NT2/D1 (cell line): ENCODE results near the gene CLIP2.
A peak's percentile ranks its signal among the peaks of the same experiment; 100 is the strongest.

Experiments used
- DNase-seq: peaks from one replicate; pipeline ENCODE4 v3.0.0-alpha.2; 2011; ENCODE audit warnings: low read depth, low spot score
- H3K27me3 ChIP-seq: 2 replicates; pipeline ENCODE4 v1.6.0; 2011; ENCODE audit warnings: mild to moderate bottlenecking; ENCODE audit not compliant: insufficient read length, insufficient read depth
- H3K36me3 ChIP-seq: 2 replicates; pipeline ENCODE4 v1.6.1; 2011; ENCODE audit warnings: mild to moderate bottlenecking, low read length, mixed read lengths; ENCODE audit not compliant: insufficient read depth, insufficient read length
- H3K4me1 ChIP-seq: 2 replicates; pipeline ENCODE4 v1.5.1; 2011; ENCODE audit not compliant: insufficient read depth, insufficient read length
- H3K4me3 ChIP-seq: 2 replicates; pipeline ENCODE4 v1.5.1; 2011; ENCODE audit warnings: low read depth; ENCODE audit not compliant: insufficient read length
- H3K9ac ChIP-seq: 2 replicates; pipeline ENCODE4 v1.6.0; 2011; ENCODE audit warnings: low read depth; ENCODE audit not compliant: insufficient read length
- H3K9me3 ChIP-seq: 2 replicates; pipeline ENCODE4 v1.5.1; 2011; ENCODE audit warnings: mild to moderate bottlenecking, low read length; ENCODE audit not compliant: insufficient read depth
- SUZ12 ChIP-seq: IDR thresholded peaks from 2 replicates; pipeline ENCODE4 v1.6.1; 2011; ENCODE audit not compliant: insufficient read length, insufficient read depth; ENCODE audit errors: extremely low read depth
- YY1 ChIP-seq: IDR thresholded peaks from 2 replicates; pipeline ENCODE4 v1.6.1; 2011; ENCODE audit not compliant: insufficient read length, insufficient read depth
- ZNF274 ChIP-seq: IDR thresholded peaks from 2 replicates; pipeline ENCODE4 v1.6.1; 2011; ENCODE audit warnings: mild to moderate bottlenecking, low read depth, low read length

Gene CLIP2

DNA sequence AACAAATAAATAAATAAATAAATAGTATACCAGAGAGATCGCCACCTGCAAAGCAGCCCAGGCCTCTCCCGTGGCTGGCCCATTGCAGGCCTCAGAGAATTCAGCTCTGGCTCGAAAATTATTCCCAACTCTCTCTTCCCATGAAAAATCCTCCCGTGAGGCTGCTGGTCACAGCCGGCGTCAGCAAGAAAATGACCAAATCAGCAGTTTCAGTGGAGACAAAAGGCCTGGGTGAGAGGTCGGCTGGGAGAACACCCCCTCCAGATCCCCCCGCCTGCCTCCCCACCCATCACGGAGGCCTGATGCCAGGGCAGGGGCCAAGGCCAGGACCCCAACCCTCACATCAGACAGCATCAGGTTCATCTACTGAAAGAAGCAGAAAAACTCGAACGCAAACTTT, 3.1 kb upstream of the CLIP2 start:
- H3K36me3 ChIP-seq = peaks cover 1% of the 10 kb centered on the region
- peaks cover 35% of the 10 kb centered on the region for H3K27me3 ChIP-seq
- H3K9ac ChIP-seq = no peak overlapping the region
- H3K9me3 ChIP-seq = no peaks in the 10 kb centered on the region
- H3K4me3 ChIP-seq = no peak overlapping the region
- no peak for TF ChIP-seq SUZ12
- no peak for TF ChIP-seq ZNF274
- TF ChIP-seq YY1 = no peak
- no peak for DNase-seq
- H3K4me1 ChIP-seq = peaks cover 18% of the 10 kb centered on the region

GRCh38 chr7:74287303-74288033, 1.7 kb upstream of the CLIP2 start:
- TF ChIP-seq YY1 = no peak
- TF ChIP-seq SUZ12 = no peak
- TF ChIP-seq ZNF274 = no peak
- no peak for DNase-seq
- peaks cover 4% of the 10 kb centered on the region for H3K36me3 ChIP-seq
- peaks cover 41% of the 10 kb centered on the region for H3K27me3 ChIP-seq
- no peaks in the 10 kb centered on the region for H3K9me3 ChIP-seq
- H3K9ac ChIP-seq = no peak overlapping the region
- no peak overlapping the region for H3K4me3 ChIP-seq
- H3K4me1 ChIP-seq = peaks cover 17% of the 10 kb centered on the region

DNA sequence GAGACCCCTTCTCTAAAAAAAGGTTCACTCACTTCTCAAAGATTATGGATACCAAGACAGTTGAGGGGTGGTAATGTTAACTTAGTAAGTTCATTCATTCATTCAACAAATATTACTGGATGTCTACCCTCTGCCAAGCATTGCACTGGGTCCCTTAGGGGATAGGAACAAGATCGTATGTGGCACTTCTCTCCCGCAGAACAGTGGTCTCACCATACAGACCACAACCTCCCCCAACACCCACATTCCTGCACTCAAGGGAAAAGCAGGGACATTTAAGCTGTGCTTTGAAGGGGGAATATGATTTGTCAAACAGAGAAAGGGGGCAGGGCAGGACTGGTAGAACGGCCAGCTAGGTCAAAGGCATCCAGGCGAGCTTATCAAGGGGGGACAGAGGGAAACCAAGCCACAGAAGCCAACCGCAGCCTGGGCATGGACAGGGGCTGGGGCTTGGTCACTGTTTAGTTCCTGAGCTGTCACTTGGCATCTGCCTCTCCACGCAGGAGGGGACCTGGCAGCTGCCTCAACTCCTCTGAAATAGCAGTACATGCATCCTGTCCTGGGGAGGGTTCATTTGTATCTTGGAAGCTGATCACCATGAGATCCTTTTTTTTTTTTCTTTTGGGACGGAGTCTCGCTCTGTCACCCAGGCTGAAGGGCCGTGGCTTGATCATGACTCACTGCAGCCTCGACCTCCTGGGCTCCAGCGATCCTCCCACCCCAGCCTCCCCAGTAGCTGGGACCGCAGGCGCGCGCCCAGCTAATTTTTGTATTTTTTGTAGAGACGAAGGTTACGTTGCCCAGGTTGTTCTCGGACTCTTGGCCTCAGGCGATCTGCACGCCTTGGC, 949 bp upstream of the CLIP2 start:
- no peak for DNase-seq
- H3K27me3 ChIP-seq = peaks cover 39% of the 10 kb centered on the region
- H3K9me3 ChIP-seq = no peaks in the 10 kb centered on the region
- no peak overlapping the region for H3K9ac ChIP-seq
- peaks cover 14% of the 10 kb centered on the region for H3K4me1 ChIP-seq
- peak overlapping the region; percentile 39 for H3K4me3 ChIP-seq
- TF ChIP-seq SUZ12 (no peak), YY1 (no peak), ZNF274 (no peak)
- peaks cover 4% of the 10 kb centered on the region for H3K36me3 ChIP-seq

- peak overlapping the region; percentile 80 for H3K9ac ChIP-seq
- peaks cover 15% of the 10 kb centered on the region for H3K4me1 ChIP-seq
- no peak for DNase-seq
- H3K9me3 ChIP-seq = no peaks in the 10 kb centered on the region
- TF ChIP-seq YY1 (no peak), ZNF274 (no peak), SUZ12 (no peak)
- H3K4me3 ChIP-seq = peak overlapping the region; percentile 75
- peaks cover 38% of the 10 kb centered on the region for H3K27me3 ChIP-seq
- H3K36me3 ChIP-seq = peaks cover 4% of the 10 kb centered on the region
Observed at GRCh38 chr7:74289659-74290552, 699 bp downstream of the CLIP2 start.

DNA sequence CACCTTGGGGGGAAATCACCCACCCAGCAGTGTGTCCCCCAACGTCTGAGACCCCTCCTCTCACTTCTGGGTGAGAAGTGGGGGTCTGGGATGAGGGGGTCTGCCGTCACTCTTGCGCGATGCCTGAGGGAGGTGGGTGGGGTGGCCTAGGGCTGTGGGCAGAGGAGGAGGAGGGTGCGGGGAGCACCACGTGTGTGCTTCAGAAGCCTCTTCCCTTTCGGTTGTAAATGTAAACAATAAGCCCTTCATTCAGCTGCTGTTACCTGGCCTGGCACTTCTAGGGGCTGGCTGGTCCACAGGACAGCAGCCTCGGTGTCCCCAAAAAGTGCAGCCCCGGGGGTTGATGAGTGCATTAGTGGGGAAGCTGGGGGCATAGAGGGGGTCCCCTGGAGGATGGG, 1.3 kb downstream of the CLIP2 start:
- H3K9me3 ChIP-seq = no peaks in the 10 kb centered on the region
- H3K4me3 ChIP-seq = peak overlapping the region; percentile 75
- H3K4me1 ChIP-seq = peaks cover 15% of the 10 kb centered on the region
- H3K9ac ChIP-seq = peak overlapping the region; percentile 80
- peaks cover 38% of the 10 kb centered on the region for H3K27me3 ChIP-seq
- DNase-seq = no peak
- H3K36me3 ChIP-seq = peaks cover 4% of the 10 kb centered on the region
- TF ChIP-seq ZNF274 = no peak
- no peak for TF ChIP-seq YY1
- TF ChIP-seq SUZ12 = no peak

DNA sequence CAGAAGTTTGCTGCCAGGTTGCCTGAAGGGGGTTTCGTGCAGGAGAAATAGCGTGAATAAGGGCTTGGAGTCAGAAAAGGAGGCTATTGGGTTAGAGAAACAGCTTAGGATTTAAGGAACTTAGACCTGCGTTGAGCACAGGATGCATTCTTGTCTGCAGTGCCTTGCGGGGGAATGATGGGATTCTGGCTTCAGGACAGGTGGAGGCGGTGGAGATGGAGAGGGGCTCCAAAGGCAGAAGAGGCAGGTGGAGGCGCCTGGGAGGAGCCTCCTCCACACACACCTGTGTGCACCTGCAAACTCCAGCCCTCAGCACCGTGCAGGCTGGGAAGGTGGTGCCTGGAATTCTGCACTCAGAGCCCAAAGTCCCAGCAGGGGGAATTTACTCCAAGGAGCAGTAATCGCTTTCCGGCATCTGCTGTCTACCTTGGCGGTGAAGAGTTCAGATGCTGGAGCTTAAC, 1.8 kb downstream of the CLIP2 start:
- Histone ChIP-seq H3K27me3 (peaks cover 38% of the 10 kb centered on the region), H3K9ac (no peak overlapping the region), H3K4me3 (no peak overlapping the region), H3K4me1 (peaks cover 15% of the 10 kb centered on the region), H3K9me3 (no peaks in the 10 kb centered on the region), H3K36me3 (peaks cover 4% of the 10 kb centered on the region)
- TF ChIP-seq YY1 = no peak
- no peak for TF ChIP-seq SUZ12
- no peak for TF ChIP-seq ZNF274
- DNase-seq = no peak
